KMS-11 (cell line): ENCODE measurements around the gene BPTF.
"Not testable (repeated sequence)": the region's sequence is repeated elsewhere in the genome, so short reads cannot be mapped to it uniquely, and the experiment has no call there.

Source experiments
- H2AFZ ChIP-seq: fragments of 200-600 bp; sonication (generic); 2 replicates; pipeline ENCODE4 v1.6.1; 2016; ENCODE audit warnings: antibody characterized with exemption, mixed run types, low read depth
- H3K27ac ChIP-seq: fragments of 200-600 bp; sonication (generic); 2 replicates; pipeline ENCODE4 v1.6.1; 2016; ENCODE audit warnings: mild to moderate bottlenecking, mixed run types
- H3K27me3 ChIP-seq: fragments of 200-600 bp; sonication (generic); 2 replicates; pipeline ENCODE4 v1.6.1; 2017; ENCODE audit warnings: mild to moderate bottlenecking, low read depth, mixed run types, moderate library complexity; ENCODE audit not compliant: insufficient read depth
- H3K36me3 ChIP-seq: fragments of 200-600 bp; sonication (generic); 2 replicates; pipeline ENCODE4 v1.6.1; 2017; ENCODE audit warnings: mild to moderate bottlenecking, mixed run types; ENCODE audit not compliant: insufficient read depth
- H3K4me1 ChIP-seq: fragments of 200-600 bp; sonication (generic); 2 replicates; pipeline ENCODE4 v1.6.1; 2016; ENCODE audit warnings: mild to moderate bottlenecking, low read depth, mixed run types; ENCODE audit not compliant: poor library complexity, severe bottlenecking
- H3K4me2 ChIP-seq: fragments of 200-600 bp; sonication (generic); 2 replicates; pipeline ENCODE4 v1.7.0; 2016; ENCODE audit warnings: mild to moderate bottlenecking, mixed run types
- H3K4me3 ChIP-seq: fragments of 200-600 bp; sonication (generic); IDR thresholded peaks from 2 replicates; pipeline ENCODE4 v1.6.1; 2017; ENCODE audit warnings: low read depth, low read length, mixed read lengths; ENCODE audit not compliant: insufficient read depth
- H3K79me2 ChIP-seq: fragments of 200-600 bp; sonication (generic); 2 replicates; pipeline ENCODE4 v1.6.1; 2016; ENCODE audit warnings: low read depth, mixed run types; ENCODE audit not compliant: insufficient read depth
- H3K9ac ChIP-seq: fragments of 200-600 bp; sonication (generic); 2 replicates; pipeline ENCODE4 v1.6.1; 2016; ENCODE audit warnings: mild to moderate bottlenecking, mixed run types
- H4K20me1 ChIP-seq: fragments of 200-600 bp; sonication (generic); 2 replicates; pipeline ENCODE4 v1.6.1; 2016; ENCODE audit warnings: mild to moderate bottlenecking, mixed run types; ENCODE audit not compliant: insufficient read depth
- TF ChIP-seq, protein P1 (sequence below): fragments of 200-600 bp; sonication (generic); conservative IDR thresholded peaks from 2 replicates; pipeline ENCODE4 v1.6.1; 2017; ENCODE audit warnings: low read depth, mild to moderate bottlenecking, antibody characterized with exemption, low read length, moderate library complexity, mixed read lengths

BPTF gene

DNA sequence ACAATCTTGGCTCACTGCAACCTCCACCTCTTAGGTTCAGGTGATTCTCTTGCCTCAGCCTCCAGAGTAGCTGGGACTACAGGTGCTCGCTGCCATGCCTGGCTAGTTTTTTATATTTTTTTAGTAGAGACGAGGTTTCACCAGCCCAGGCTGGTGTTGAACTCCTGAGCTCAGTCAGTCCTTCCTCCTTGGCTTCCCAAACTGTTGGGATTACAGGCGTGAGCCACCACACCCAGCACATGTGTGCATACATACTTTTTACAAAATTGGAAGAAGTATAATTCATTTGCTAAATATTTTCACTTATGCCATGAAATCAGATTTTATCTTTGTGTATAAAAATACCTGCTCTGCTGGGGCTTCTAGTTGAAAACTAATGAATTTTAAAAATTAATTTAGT lies 13.2 kb downstream of the BPTF start:
- Histone ChIP-seq H3K4me2 (no peak overlapping the region), H3K27me3 (no peaks in the 10 kb centered on the region), H3K79me2 (peaks cover 89% of the 10 kb centered on the region), H4K20me1 (peaks cover 22% of the 10 kb centered on the region), H2AFZ (no peak overlapping the region), H3K4me1 (peaks cover 18% of the 10 kb centered on the region), H3K4me3 (no peak overlapping the region), H3K36me3 (no peaks in the 10 kb centered on the region), H3K27ac (no peak overlapping the region), H3K9ac (no peak overlapping the region)
- TF ChIP-seq, protein P1, sequence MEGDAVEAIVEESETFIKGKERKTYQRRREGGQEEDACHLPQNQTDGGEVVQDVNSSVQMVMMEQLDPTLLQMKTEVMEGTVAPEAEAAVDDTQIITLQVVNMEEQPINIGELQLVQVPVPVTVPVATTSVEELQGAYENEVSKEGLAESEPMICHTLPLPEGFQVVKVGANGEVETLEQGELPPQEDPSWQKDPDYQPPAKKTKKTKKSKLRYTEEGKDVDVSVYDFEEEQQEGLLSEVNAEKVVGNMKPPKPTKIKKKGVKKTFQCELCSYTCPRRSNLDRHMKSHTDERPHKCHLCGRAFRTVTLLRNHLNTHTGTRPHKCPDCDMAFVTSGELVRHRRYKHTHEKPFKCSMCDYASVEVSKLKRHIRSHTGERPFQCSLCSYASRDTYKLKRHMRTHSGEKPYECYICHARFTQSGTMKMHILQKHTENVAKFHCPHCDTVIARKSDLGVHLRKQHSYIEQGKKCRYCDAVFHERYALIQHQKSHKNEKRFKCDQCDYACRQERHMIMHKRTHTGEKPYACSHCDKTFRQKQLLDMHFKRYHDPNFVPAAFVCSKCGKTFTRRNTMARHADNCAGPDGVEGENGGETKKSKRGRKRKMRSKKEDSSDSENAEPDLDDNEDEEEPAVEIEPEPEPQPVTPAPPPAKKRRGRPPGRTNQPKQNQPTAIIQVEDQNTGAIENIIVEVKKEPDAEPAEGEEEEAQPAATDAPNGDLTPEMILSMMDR, result no peak

DNA sequence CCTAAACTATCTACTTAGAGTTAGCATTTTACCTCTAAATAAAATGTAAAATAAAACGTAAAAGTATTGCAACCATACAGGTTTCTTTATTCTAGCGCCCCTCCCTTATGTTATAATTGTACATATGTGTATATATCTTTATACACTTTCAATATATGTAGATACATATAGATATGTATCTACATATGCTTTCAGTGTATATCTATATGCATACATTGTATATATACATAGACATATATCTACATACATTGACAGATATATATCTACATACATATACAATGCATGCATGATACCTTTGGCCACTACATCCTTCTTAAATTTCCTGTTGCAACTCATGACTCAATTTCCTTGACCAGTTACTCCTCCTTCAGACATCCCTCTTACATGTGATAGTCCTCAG lies 16.7 kb downstream of the BPTF start:
- H3K36me3 ChIP-seq, result no peaks in the 10 kb centered on the region
- H3K4me2 ChIP-seq, result no peak overlapping the region
- no peak overlapping the region for H3K4me3 ChIP-seq
- H3K27ac ChIP-seq, result no peak overlapping the region
- H3K9ac ChIP-seq, result no peak overlapping the region
- H3K27me3 ChIP-seq, result no peaks in the 10 kb centered on the region
- peaks cover 21% of the 10 kb centered on the region for H3K4me1 ChIP-seq
- H2AFZ ChIP-seq, result no peak overlapping the region
- peaks cover 79% of the 10 kb centered on the region for H3K79me2 ChIP-seq
- TF ChIP-seq, protein P1, result no peak
- H4K20me1 ChIP-seq, result peaks cover 13% of the 10 kb centered on the region

DNA sequence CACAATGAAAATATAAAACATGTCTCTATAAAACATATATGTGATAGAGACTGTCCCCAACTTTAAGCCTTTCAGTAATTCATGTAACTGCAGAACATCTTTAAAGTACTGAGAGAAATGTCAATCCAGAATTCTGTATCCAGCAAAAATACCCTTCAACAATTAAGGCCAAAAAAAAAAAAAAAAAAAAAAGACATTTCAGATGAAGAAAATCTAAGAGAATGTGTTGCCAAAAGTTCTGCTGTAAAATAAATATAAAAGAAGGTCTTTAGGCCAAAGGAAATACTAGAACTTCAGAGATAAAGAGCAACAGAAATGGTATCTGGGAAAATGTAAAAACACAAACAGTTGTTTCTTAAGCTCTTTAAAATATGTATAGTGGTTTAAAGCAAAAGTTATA lies 17.3 kb downstream of the BPTF start:
- Histone ChIP-seq H3K4me3 (no peak overlapping the region), H4K20me1 (peaks cover 7% of the 10 kb centered on the region; the same call in 1 of the 2 replicates), H2AFZ (no peak overlapping the region), H3K27me3 (no peaks in the 10 kb centered on the region), H3K9ac (no peak overlapping the region), H3K36me3 (no peaks in the 10 kb centered on the region), H3K27ac (no peak overlapping the region), H3K4me2 (no peak overlapping the region), H3K4me1 (peaks cover 14% of the 10 kb centered on the region), H3K79me2 (peaks cover 79% of the 10 kb centered on the region)
- TF ChIP-seq, protein P1, result no peak

DNA sequence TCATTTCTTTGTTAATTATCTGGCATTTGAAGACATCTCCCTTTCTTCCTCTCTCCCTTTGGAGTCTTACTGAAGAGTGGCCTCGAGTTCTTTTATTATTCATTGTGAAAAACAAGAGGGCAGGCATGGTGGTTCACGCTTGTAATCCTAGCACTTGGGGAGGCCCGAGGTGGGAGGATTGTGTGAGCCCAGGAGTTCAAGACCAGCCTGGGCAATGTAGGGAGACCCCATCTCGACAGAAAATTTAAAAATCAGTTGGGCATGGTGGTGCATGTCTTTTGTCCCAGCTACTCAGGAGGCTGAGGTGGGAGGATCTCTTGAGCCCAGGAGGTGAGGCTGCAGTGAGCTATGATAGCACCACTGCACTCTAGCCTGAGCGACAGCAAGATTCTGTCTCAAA lies 20.1 kb downstream of the BPTF start:
- Histone ChIP-seq H3K79me2 (peaks cover 75% of the 10 kb centered on the region), H3K27me3 (no peaks in the 10 kb centered on the region), H3K27ac (no peak overlapping the region), H3K4me1 (peaks cover 9% of the 10 kb centered on the region), H3K4me2 (no peak overlapping the region), H4K20me1 (no peaks in the 10 kb centered on the region; the same call in 1 of the 2 replicates), H3K4me3 (no peak overlapping the region), H3K9ac (no peak overlapping the region), H3K36me3 (no peaks in the 10 kb centered on the region), H2AFZ (no peak overlapping the region)
- TF ChIP-seq, protein P1, result no peak

DNA sequence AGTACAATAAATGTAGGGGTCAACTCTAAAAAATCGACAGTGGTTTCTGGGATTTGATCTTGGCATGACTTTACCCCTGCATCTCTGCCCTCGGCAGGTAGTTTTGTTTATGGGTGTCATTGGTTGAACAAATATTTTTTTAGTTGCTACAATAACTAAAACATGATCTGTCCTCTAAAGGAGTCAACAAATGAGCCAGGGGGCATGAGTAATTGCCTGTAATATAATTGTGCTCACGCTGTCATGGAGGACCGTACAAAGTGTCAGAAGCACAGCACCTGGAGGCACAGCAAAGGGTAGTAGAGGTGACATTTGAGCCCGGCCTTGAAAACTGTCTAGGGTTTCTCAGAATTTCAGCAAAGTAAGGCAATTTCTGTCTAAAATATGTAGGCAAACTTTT lies 22.9 kb downstream of the BPTF start:
- H3K4me3 ChIP-seq, H2AFZ ChIP-seq, H4K20me1 ChIP-seq, H3K36me3 ChIP-seq, H3K9ac ChIP-seq, H3K27ac ChIP-seq, H3K27me3 ChIP-seq, H3K4me2 ChIP-seq: not testable (repeated sequence)
- Histone ChIP-seq H3K79me2 (peaks cover 74% of the 10 kb centered on the region), H3K4me1 (peaks cover 12% of the 10 kb centered on the region)

DNA sequence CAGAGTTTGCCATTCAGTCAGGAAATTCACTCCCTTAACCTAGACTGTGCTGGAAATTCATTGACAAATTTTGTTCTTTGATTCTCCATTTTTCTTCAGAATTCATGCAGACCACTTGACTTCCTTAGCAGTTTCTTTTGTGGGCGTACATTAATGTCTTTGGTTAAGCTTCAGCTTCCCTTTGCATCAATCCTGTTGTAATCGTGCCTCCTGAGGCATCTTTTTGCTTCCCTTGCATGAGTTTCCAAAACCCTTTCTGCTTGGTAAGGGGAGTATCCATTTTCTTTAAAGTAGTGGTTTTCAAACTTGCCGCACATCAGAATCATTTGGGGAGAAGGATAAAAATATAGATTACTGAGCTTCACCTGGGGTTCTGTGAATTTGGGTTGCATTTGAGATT lies 23.5 kb downstream of the BPTF start:
- H2AFZ ChIP-seq, H3K4me3 ChIP-seq, H3K27me3 ChIP-seq, H4K20me1 ChIP-seq, H3K36me3 ChIP-seq, H3K27ac ChIP-seq, H3K4me2 ChIP-seq, H3K9ac ChIP-seq: not testable (repeated sequence)
- Histone ChIP-seq H3K4me1 (peaks cover 12% of the 10 kb centered on the region), H3K79me2 (peaks cover 77% of the 10 kb centered on the region)
